ENCODE measurements around the gene SERPINB8. TPM values are rescaled to one million over a fixed set of nuclear protein-coding genes. Genes with fewer than 3 reads are reported as not detected.
A peak's percentile ranks its signal among the peaks of the same experiment; 100 is the strongest.
"Not testable (repeated sequence)": the region's sequence is repeated elsewhere in the genome, so short reads cannot be mapped to it uniquely, and the experiment has no call there.

SERPINB8 gene
- total RNA-seq: 10 to 100 TPM; 10.9 to 29.4 (median 17.9) TPM

GRCh38 chr18:63969942-63970808 is at the start of gene SERPINB8:
SERPINB8 (plus strand) TSS chr18:63970081; CDS start chr18:63978309, 8,228 bp downstream.
- TF ChIP-seq EP300 (IDR thresholded peaks at IDR 0.05) (peak; percentile 60 to 96), CTCF (IDR thresholded peaks at IDR 0.05) (peak in 1 of 5 experiments; percentile 40), POLR2A (IDR thresholded peaks at IDR 0.05) (peak; percentile 87 to 95)

GRCh38 chr18:63922049-63922448 is 47.8 kb upstream of the SERPINB8 start:
- WGBS, 2 donors: 91 to 93% methylated on average over 2 of the region's 2 CpGs
- no peak overlapping the region for H3K4me3 ChIP-seq
- H3K4me1 ChIP-seq: no peaks in the 10 kb centered on the region
- DNase-seq (ENCODE audit: low spot score in 2 of 2): no peak
- H3K27ac ChIP-seq: no peak overlapping the region
- no peaks in the 10 kb centered on the region for H3K36me3 ChIP-seq
- H3K27me3 ChIP-seq: no peaks in the 10 kb centered on the region
- H3K9me3 ChIP-seq: no peaks in the 10 kb centered on the region
- no peak for TF ChIP-seq CTCF (IDR thresholded peaks at IDR 0.05)
- TF ChIP-seq POLR2A (IDR thresholded peaks at IDR 0.05): no peak
- TF ChIP-seq EP300 (IDR thresholded peaks at IDR 0.05): no peak

More at GRCh38 chr18:63969942-63970808, at the start of gene SERPINB8:
- Histone ChIP-seq H3K27ac (peak within 1 kb of the TSS; percentile 96 to 100 (median 99)), H3K4me3 (peak within 1 kb of the TSS; percentile 74 to 86 (median 82)), H3K4me1 (peaks cover 0 to 22% (median 7%) of the 10 kb centered on the region in 4 donors), H3K9me3 (no peaks in the 10 kb centered on the region), H3K36me3 (no peaks in the 10 kb centered on the region), H3K27me3 (no peaks in the 10 kb centered on the region)
- peak; percentile 86 for DNase-seq (ENCODE audit: low spot score in 2 of 2)
- 0% methylated on average over 44 to 62 of the region's 62 CpGs for WGBS, 2 donors

- H3K27me3 ChIP-seq: no peaks in the 10 kb centered on the region
- 41 to 48% methylated on average over 1 of the region's 1 CpG for WGBS, 2 donors
These were observed 45.3 kb upstream of the SERPINB8 start for GRCh38 chr18:63924551-63924950.

GRCh38 chr18:63928331-63928730 is 41.5 kb upstream of the SERPINB8 start:
- no peaks in the 10 kb centered on the region for H3K9me3 ChIP-seq
- H3K27ac ChIP-seq: no peak overlapping the region
- 70 to 71% methylated on average over 8 of the region's 8 CpGs for WGBS, 2 donors
- TF ChIP-seq POLR2A (IDR thresholded peaks at IDR 0.05): no peak
- no peak for TF ChIP-seq EP300 (IDR thresholded peaks at IDR 0.05)
- TF ChIP-seq CTCF (IDR thresholded peaks at IDR 0.05): no peak
- no peaks in the 10 kb centered on the region for H3K27me3 ChIP-seq
- H3K4me3 ChIP-seq: no peak overlapping the region
- H3K4me1 ChIP-seq: no peaks in the 10 kb centered on the region
- DNase-seq (ENCODE audit: low spot score in 2 of 2): no peak
- no peaks in the 10 kb centered on the region for H3K36me3 ChIP-seq

More at GRCh38 chr18:63924551-63924950, 45.3 kb upstream of the SERPINB8 start:
- H3K27ac ChIP-seq: no peak overlapping the region
- TF ChIP-seq CTCF (IDR thresholded peaks at IDR 0.05) (no peak), POLR2A (IDR thresholded peaks at IDR 0.05) (no peak), EP300 (IDR thresholded peaks at IDR 0.05) (no peak)
- DNase-seq (ENCODE audit: low spot score in 2 of 2): no peak
- H3K36me3 ChIP-seq: no peaks in the 10 kb centered on the region
- no peaks in the 10 kb centered on the region for H3K9me3 ChIP-seq
- H3K4me3 ChIP-seq: no peak overlapping the region
- no peaks in the 10 kb centered on the region for H3K4me1 ChIP-seq

- not testable (repeated sequence) for DNase-seq (ENCODE audit: low spot score in 2 of 2)
These were observed 40.5 kb upstream of the SERPINB8 start for GRCh38 chr18:63929369-63929768.

More at GRCh38 chr18:63929369-63929768, 40.5 kb upstream of the SERPINB8 start:
- H3K36me3 ChIP-seq, H3K4me1 ChIP-seq, H3K27ac ChIP-seq, H3K9me3 ChIP-seq, H3K27me3 ChIP-seq, H3K4me3 ChIP-seq: not testable (repeated sequence)

Data from tibial nerve (tissue), 4 donors.